ENCODE measurements around the gene FADS3.

GRCh38 chr11:61862714-61863547 lies 28.4 kb downstream of the FADS3 start:
- TF ChIP-seq, protein P1, sequence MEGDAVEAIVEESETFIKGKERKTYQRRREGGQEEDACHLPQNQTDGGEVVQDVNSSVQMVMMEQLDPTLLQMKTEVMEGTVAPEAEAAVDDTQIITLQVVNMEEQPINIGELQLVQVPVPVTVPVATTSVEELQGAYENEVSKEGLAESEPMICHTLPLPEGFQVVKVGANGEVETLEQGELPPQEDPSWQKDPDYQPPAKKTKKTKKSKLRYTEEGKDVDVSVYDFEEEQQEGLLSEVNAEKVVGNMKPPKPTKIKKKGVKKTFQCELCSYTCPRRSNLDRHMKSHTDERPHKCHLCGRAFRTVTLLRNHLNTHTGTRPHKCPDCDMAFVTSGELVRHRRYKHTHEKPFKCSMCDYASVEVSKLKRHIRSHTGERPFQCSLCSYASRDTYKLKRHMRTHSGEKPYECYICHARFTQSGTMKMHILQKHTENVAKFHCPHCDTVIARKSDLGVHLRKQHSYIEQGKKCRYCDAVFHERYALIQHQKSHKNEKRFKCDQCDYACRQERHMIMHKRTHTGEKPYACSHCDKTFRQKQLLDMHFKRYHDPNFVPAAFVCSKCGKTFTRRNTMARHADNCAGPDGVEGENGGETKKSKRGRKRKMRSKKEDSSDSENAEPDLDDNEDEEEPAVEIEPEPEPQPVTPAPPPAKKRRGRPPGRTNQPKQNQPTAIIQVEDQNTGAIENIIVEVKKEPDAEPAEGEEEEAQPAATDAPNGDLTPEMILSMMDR (IDR thresholded peaks at IDR 0.05) = no peak
- TF ChIP-seq MXD4 (CRISPR knock-in tag; IDR thresholded peaks at IDR 0.05; ENCODE audit: borderline replicate concordance) = no peak
- TF ChIP-seq ZNF423 (CRISPR knock-in tag; IDR thresholded peaks at IDR 0.05) = no peak
- TF ChIP-seq ZSCAN18 (CRISPR knock-in tag; IDR thresholded peaks at IDR 0.05) = no peak
- no peak for TF ChIP-seq ATF1 (CRISPR knock-in tag; IDR thresholded peaks at IDR 0.05)
